Naive thymus-derived CD4-positive, alpha-beta T cell (primary cell): Measurements from ENCODE around the gene PPP1R1A. TPM values are rescaled to one million over a fixed set of nuclear protein-coding genes. Genes with fewer than 3 reads are reported as not detected.

Experiments used
- ATAC-seq: fragments of 150-1000 bp; cut with Tn5 transposase; 2 replicates; pipeline ENCODE4 v1.10.0; 2021; ENCODE audit warnings: mild to moderate bottlenecking, moderate library complexity
- CTCF ChIA-PET: fragments of 350-600 bp; sonication (Branson Sonifier 250); formaldehyde crosslinking; loops from one replicate; lab custom pipeline; 2021; ENCODE audit warnings: antibody characterized with exemption; lab: Charles Lee
- POLR2A ChIA-PET: fragments of 350-600 bp; sonication (Branson Sonifier 250); formaldehyde crosslinking; loops from one replicate; lab custom pipeline; 2021; ENCODE audit warnings: antibody characterized with exemption, inconsistent platforms; lab: Charles Lee
- DNase-seq, 9 donors: peaks; one replicate each; pipeline versions ENCODE4 v3.0.0 to v3.0.0-alpha.2; 2020 to 2022; ENCODE audit warnings: mixed read lengths in 1 of 9
- H3K27ac ChIP-seq: one replicate; pipeline ENCODE4 v1.7.0; 2013; ENCODE audit warnings: mild to moderate bottlenecking, low read depth, low read length, moderate library complexity
- H3K27me3 ChIP-seq, 2 donors: one replicate each; pipeline ENCODE4 v1.7.0; 2013; ENCODE audit warnings: low read length in 2 of 2, mild to moderate bottlenecking in 2 of 2, moderate library complexity in 2 of 2; ENCODE audit not compliant: control insufficient read depth in 2 of 2, insufficient read depth in 2 of 2
- H3K36me3 ChIP-seq, 3 experiments: 1 replicate in 2 of 3; 2 replicates in 1 of 3; pipeline ENCODE4 v1.7.0; 2013; ENCODE audit warnings: low read length in 3 of 3, mild to moderate bottlenecking in 3 of 3, moderate library complexity in 1 of 3; ENCODE audit not compliant: insufficient read depth in 3 of 3, control insufficient read depth in 2 of 3
- H3K4me1 ChIP-seq, 2 donors: one replicate each; pipeline ENCODE4 v1.7.0; 2013; ENCODE audit warnings: low read length in 2 of 2, mild to moderate bottlenecking in 2 of 2, moderate library complexity in 1 of 2; ENCODE audit not compliant: control insufficient read depth in 2 of 2, insufficient read depth in 2 of 2
- H3K4me3 ChIP-seq: 2 replicates; pipeline ENCODE4 v1.7.0; 2013; ENCODE audit warnings: mild to moderate bottlenecking, low read length
- H3K9me3 ChIP-seq, 3 experiments: 1 replicate in 2 of 3; 2 replicates in 1 of 3; pipeline ENCODE4 v1.7.0; 2013; ENCODE audit warnings: low read length in 3 of 3; ENCODE audit not compliant: control insufficient read depth in 2 of 3
- H3K27ac Mint-ChIP-seq, 9 donors: one replicate each; pipeline ENCODE4 v1.8.0; 2020 to 2022; ENCODE audit warnings: mixed read lengths in 9 of 9, mild to moderate bottlenecking in 8 of 9, moderate library complexity in 5 of 9, inconsistent platforms in 2 of 9
- H3K27me3 Mint-ChIP-seq, 5 donors: one replicate each; pipeline ENCODE4 v1.8.0; 2021 to 2022; ENCODE audit warnings: mixed read lengths in 5 of 5, mild to moderate bottlenecking in 1 of 5
- H3K36me3 Mint-ChIP-seq, 5 donors: one replicate each; pipeline ENCODE4 v1.8.0; 2020 to 2022; ENCODE audit warnings: mixed read lengths in 5 of 5, mild to moderate bottlenecking in 3 of 5, inconsistent platforms in 1 of 5
- H3K4me1 Mint-ChIP-seq, 7 donors: one replicate each; pipeline ENCODE4 v1.8.0; 2020 to 2022; ENCODE audit warnings: mixed read lengths in 7 of 7, mild to moderate bottlenecking in 3 of 7, inconsistent platforms in 1 of 7
- H3K4me3 Mint-ChIP-seq, 10 donors: one replicate each; pipeline ENCODE4 v1.8.0; 2020 to 2022; ENCODE audit warnings: mild to moderate bottlenecking in 10 of 10, mixed read lengths in 10 of 10, moderate library complexity in 6 of 10, inconsistent platforms in 2 of 10
- H3K9me3 Mint-ChIP-seq, 11 donors: one replicate each; pipeline ENCODE4 v1.8.0; 2020 to 2022; ENCODE audit warnings: mixed read lengths in 11 of 11, mild to moderate bottlenecking in 4 of 11, inconsistent platforms in 1 of 11, moderate library complexity in 1 of 11
- intact Hi-C, 2 donors: fragments of 100-400 bp; cut with micrococcal nuclease; formaldehyde crosslinking; loops; one replicate each; pipeline ENCODE4 v1.15.1; 2023
- polyA plus RNA-seq, 2 donors: library from polyadenylated mRNA; unstranded; fragments of 300-500 nt; fragmentation: Illumina TruSeq; gene quantifications; one replicate each; pipeline ENCODE4 v1.2.3, GENCODE V29; 2021
- total RNA-seq, 6 experiments: library from RNA in 5 of 6; stranded (reverse) in 5 of 6; gene quantifications; 1 replicate in 5 of 6; 2 replicates in 1 of 6; pipeline ENCODE4 v1.2.3 and lab custom pipeline; 2021 to 2026

PPP1R1A gene
- total and polyA plus RNA-seq, 7 experiments from 2014 or later: not detected

GRCh38 chr12:54595471-54595870 lies 7.0 kb upstream of the PPP1R1A start:
- Histone ChIP-seq H3K36me3 (no peaks in the 10 kb centered on the region), H3K27ac (no peak overlapping the region), H3K4me1 (peaks cover 0 to 4% of the 10 kb centered on the region in 2 donors), H3K9me3 (no peaks in the 10 kb centered on the region), H3K27me3 (no peaks in the 10 kb centered on the region), H3K4me3 (no peak overlapping the region)
- peaks cover 5 to 44% (median 24%) of the 10 kb centered on the region in 5 donors for H3K27me3 Mint-ChIP-seq
- intact Hi-C loops: no loop called here
- no peak overlapping the region for H3K4me3 Mint-ChIP-seq
- CTCF ChIA-PET: interaction anchor here (0.9 to 1.9 kb wide), 4 partner anchors 12 to 399 kb away, joined by 3 to 9 read pairs (median 4); no protein-coding TSS in a partner anchor
- H3K9me3 Mint-ChIP-seq: no peaks in the 10 kb centered on the region
- POLR2A ChIA-PET: interaction anchor here (0.6 kb wide), 1 partner anchor 88 kb away, joined by 3 read pairs; no protein-coding TSS in a partner anchor
- H3K4me1 Mint-ChIP-seq: peaks cover 0 to 8% (median 6%) of the 10 kb centered on the region in 7 donors
- DNase-seq: no peak
- H3K27ac Mint-ChIP-seq: no peak overlapping the region
- no peak for ATAC-seq
- H3K36me3 Mint-ChIP-seq: no peaks in the 10 kb centered on the region

GRCh38 chr12:54593725-54594124 lies 5.3 kb upstream of the PPP1R1A start:
- H3K4me3 ChIP-seq: no peak overlapping the region

GRCh38 chr12:54593135-54593534 lies 4.7 kb upstream of the PPP1R1A start:
- DNase-seq (no peak), ATAC-seq (peak; percentile 35)
- no peaks in the 10 kb centered on the region for H3K9me3 ChIP-seq
- POLR2A ChIA-PET: no interaction called here
- H3K27me3 ChIP-seq: peaks cover 6 to 7% of the 10 kb centered on the region in 2 donors
- peaks cover 8 to 16% (median 13%) of the 10 kb centered on the region in 7 donors for H3K4me1 Mint-ChIP-seq
- no peaks in the 10 kb centered on the region for H3K36me3 ChIP-seq
- peaks cover 0 to 2% (median 0%) of the 10 kb centered on the region in 11 donors for H3K9me3 Mint-ChIP-seq
- no peak overlapping the region for H3K4me3 Mint-ChIP-seq
- no peaks in the 10 kb centered on the region for H3K36me3 Mint-ChIP-seq
- H3K27ac ChIP-seq: no peak overlapping the region
- CTCF ChIA-PET: interaction anchor here (0.5 to 2.4 kb wide), 6 partner anchors 9 to 408 kb away, joined by 3 to 8 read pairs (median 3); no protein-coding TSS in a partner anchor
- H3K27ac Mint-ChIP-seq: no peak overlapping the region
- peaks cover 0 to 9% of the 10 kb centered on the region in 2 donors for H3K4me1 ChIP-seq
- H3K4me3 ChIP-seq: no peak overlapping the region
- intact Hi-C loops: no loop called here
- H3K27me3 Mint-ChIP-seq: peaks cover 24 to 47% (median 34%) of the 10 kb centered on the region in 5 donors

More at GRCh38 chr12:54593725-54594124, 5.3 kb upstream of the PPP1R1A start:
- Mint-ChIP-seq H3K27ac (no peak overlapping the region), H3K27me3 (peaks cover 22 to 49% (median 33%) of the 10 kb centered on the region in 5 donors), H3K36me3 (no peaks in the 10 kb centered on the region), H3K4me1 (peaks cover 7 to 15% (median 13%) of the 10 kb centered on the region in 7 donors), H3K9me3 (peaks cover 0 to under 1% (median 0%) of the 10 kb centered on the region in 11 donors), H3K4me3 (no peak overlapping the region)
- Histone ChIP-seq H3K36me3 (no peaks in the 10 kb centered on the region), H3K9me3 (no peaks in the 10 kb centered on the region), H3K27me3 (peaks cover 5 to 7% of the 10 kb centered on the region in 2 donors), H3K27ac (no peak overlapping the region), H3K4me1 (peaks cover 0 to 8% of the 10 kb centered on the region in 2 donors)
- ChIA-PET CTCF (interaction anchor here (0.7 to 2.4 kb wide), 4 partner anchors 9 to 407 kb away, joined by 3 to 8 read pairs (median 4); no protein-coding TSS in a partner anchor), POLR2A (no interaction called here)
- intact Hi-C loops: no loop called here
- no peak for DNase-seq
- ATAC-seq: no peak

GRCh38 chr12:54592316-54592715 lies 3.9 kb upstream of the PPP1R1A start:
- DNase-seq: no peak
- Mint-ChIP-seq H3K4me1 (peaks cover 8 to 16% (median 13%) of the 10 kb centered on the region in 7 donors), H3K9me3 (peaks cover 0 to 2% (median 0%) of the 10 kb centered on the region in 11 donors), H3K27ac (peak overlapping the region in 1 of 9 donors; percentile 20), H3K4me3 (no peak overlapping the region), H3K36me3 (no peaks in the 10 kb centered on the region), H3K27me3 (peaks cover 27 to 54% (median 40%) of the 10 kb centered on the region in 5 donors)
- H3K36me3 ChIP-seq: no peaks in the 10 kb centered on the region
- H3K27ac ChIP-seq: no peak overlapping the region
- H3K4me1 ChIP-seq: peaks cover 0 to 9% of the 10 kb centered on the region in 2 donors
- H3K4me3 ChIP-seq: no peak overlapping the region
- intact Hi-C loops: no loop called here
- H3K9me3 ChIP-seq: no peaks in the 10 kb centered on the region
- ChIA-PET POLR2A (no interaction called here), CTCF (interaction anchor here (0.7 to 2.4 kb wide), 4 partner anchors 10 to 634 kb away, joined by 3 to 8 read pairs (median 5); no protein-coding TSS in a partner anchor)
- peaks cover 6 to 7% of the 10 kb centered on the region in 2 donors for H3K27me3 ChIP-seq
- ATAC-seq: no peak

GRCh38 chr12:54590978-54591591 lies 2.6 kb upstream of the PPP1R1A start:
- Mint-ChIP-seq H3K27me3 (peaks cover 39 to 60% (median 46%) of the 10 kb centered on the region in 5 donors), H3K4me3 (peak overlapping the region in 1 of 10 donors; percentile 46), H3K36me3 (no peaks in the 10 kb centered on the region), H3K27ac (no peak overlapping the region), H3K9me3 (peaks cover 0 to 2% (median 0%) of the 10 kb centered on the region in 11 donors), H3K4me1 (peaks cover 4 to 10% (median 7%) of the 10 kb centered on the region in 7 donors)
- Histone ChIP-seq H3K4me3 (no peak overlapping the region), H3K9me3 (no peaks in the 10 kb centered on the region), H3K36me3 (no peaks in the 10 kb centered on the region), H3K4me1 (peaks cover 0 to 5% of the 10 kb centered on the region in 2 donors), H3K27ac (no peak overlapping the region), H3K27me3 (peaks cover 6 to 11% of the 10 kb centered on the region in 2 donors)
- POLR2A ChIA-PET: no interaction called here
- intact Hi-C loops: no loop called here
- DNase-seq: no peak
- ATAC-seq: no peak
- CTCF ChIA-PET: interaction anchor here (0.6 to 0.7 kb wide), 2 partner anchors 11 to 1830 kb away, joined by 3 to 4 read pairs; no protein-coding TSS in a partner anchor

- Mint-ChIP-seq H3K27me3 (peaks cover 50 to 71% (median 54%) of the 10 kb centered on the region in 5 donors), H3K27ac (no peak overlapping the region), H3K4me1 (peaks cover 4 to 10% (median 7%) of the 10 kb centered on the region in 7 donors), H3K9me3 (peaks cover 0 to 2% (median 0%) of the 10 kb centered on the region in 11 donors), H3K4me3 (peak overlapping the region in 3 of 10 donors; percentile 28 to 72 (median 70)), H3K36me3 (no peaks in the 10 kb centered on the region)
- no peak for DNase-seq
- no peak overlapping the region for H3K27ac ChIP-seq
- H3K4me1 ChIP-seq: peaks cover 0 to 5% of the 10 kb centered on the region in 2 donors
- H3K27me3 ChIP-seq: peaks cover 6 to 11% of the 10 kb centered on the region in 2 donors
- no peaks in the 10 kb centered on the region for H3K36me3 ChIP-seq
- H3K9me3 ChIP-seq: no peaks in the 10 kb centered on the region
- no peak overlapping the region for H3K4me3 ChIP-seq
- intact Hi-C loops: no loop called here
- CTCF ChIA-PET: interaction anchor here (1.0 to 1.4 kb wide), 2 partner anchors 9 to 10 kb away, joined by 3 to 4 read pairs; no protein-coding TSS in a partner anchor
- no peak for ATAC-seq
- POLR2A ChIA-PET: no interaction called here
These were observed 1.5 kb upstream of the PPP1R1A start for GRCh38 chr12:54589964-54590363.
